HG03442 (cell line): ENCODE results near the gene ARHGAP15.

Source experiments
- ATAC-seq: cut with Tn5 transposase; IDR thresholded peaks from one replicate; pipeline ENCODE4 v1.9.1; 2021; ENCODE audit warnings: mild to moderate bottlenecking, moderate library complexity; ENCODE audit not compliant: unreplicated experiment

Gene ARHGAP15

DNA sequence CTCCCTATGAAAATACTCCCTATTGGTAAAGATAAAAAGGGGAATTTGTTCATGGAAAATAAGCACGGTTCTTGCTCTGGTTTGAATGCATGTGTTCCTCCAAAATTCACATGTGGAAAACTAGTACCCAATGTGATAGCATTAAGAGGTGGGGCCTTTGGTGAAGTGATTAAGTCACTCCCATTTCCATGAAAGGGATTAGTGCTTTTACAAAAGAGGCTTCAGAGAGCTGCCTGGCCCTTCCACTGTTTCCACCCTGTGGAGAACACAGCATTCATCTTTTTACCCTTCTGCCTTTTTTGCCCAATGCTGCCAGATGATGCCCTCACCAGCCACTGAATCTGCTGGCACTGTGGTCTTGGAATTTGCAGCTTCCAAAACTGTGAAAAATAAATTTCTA lies 666.8 kb downstream of the ARHGAP15 start:
- ATAC-seq: no peak

DNA sequence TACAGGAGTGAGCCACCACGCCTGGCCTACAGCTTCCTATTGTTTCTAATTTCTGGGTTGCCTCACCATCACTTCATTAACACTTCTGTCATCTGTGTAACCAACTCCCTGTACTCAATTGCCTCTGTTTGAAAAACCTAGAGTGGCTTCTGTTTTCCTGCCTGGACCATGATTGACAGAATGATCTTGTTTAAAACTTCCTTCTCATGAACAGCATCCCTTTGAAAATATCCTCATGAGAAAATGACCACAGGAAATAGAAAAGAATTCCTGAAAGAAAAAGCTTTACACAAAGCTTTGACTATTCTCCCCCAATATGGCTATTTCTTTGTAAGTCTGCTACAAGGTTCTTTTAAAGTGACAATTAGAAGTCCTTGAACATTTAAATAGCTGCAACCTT lies 672.3 kb downstream of the ARHGAP15 start:
- no peak for ATAC-seq

DNA sequence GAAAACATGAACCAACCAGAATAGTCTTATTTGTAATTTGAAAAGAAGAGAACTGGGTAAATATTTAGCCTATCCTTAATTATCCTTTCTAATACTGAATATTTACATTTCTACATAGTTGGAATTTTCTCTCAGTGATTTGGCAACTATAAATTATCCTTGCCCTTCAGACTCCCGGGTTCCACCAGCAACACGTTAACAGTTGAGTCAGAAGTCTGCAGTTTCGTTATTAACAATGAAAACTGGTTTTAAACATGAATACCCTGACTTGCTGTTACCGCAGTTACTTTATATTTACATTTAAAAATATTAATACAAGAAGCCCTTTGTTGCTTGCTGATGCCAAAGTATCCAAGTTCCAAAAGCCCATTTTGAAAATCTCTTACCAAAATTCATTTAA lies 673.0 kb downstream of the ARHGAP15 start:
- peak; percentile 37 for ATAC-seq

DNA sequence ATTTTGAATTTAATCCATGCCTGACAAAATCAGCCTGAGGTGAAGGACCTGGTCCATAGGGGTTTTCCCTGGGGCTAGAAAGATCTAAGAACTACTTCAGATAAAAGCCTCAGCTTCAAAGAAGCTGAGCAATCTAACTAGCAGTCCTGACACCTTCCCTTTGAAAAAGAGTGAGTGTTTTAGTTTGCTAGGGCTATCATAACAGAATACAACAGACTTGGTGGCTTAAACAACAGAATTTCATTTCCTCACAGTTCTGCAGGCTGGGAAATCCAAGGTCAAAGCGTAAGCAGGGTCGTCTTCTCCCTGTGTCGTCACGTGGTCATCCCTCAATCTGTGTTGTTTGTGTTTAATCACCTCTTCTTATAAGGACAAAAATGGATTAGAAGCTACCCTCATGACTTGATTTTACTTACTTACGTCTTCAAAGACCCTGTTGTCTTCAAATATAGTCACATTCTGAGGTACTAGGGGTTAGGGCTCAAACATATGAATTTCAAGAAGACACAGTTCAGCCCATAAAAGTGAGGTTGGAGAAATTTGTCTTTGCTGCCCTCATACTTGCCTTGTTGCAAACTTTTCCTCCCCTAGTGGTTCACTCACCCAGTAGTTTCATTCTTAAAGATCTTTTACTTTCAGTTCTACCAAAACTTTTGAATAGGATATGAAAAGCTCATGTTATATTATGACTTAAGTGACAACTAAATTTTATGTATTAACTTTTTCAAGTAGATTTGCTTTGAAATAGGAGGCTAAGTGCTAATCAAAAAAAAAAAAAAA lies 673.8 kb downstream of the ARHGAP15 start:
- peak; percentile 85 for ATAC-seq

- ATAC-seq: no peak
These were observed 674.7 kb downstream of the ARHGAP15 start for GRCh38 chr2:143803936-143804335.

DNA sequence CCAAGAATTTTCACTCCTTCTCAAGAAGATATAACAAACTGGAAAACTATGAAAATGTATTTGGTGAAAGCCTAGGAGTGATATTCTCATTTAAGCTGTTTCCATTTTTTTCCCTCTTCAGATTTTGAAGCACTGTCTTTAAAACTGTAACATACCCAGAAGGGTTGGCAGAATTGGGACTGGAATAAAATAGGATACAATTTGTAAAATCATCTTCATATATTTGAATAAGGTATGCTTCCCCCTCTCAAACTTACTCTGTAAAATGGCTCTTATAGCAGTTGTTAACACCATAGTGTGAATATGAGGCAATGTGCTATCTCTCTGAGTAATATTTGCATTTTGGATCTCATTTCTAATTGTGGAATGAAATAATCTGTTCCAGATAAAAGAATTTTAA lies 676.4 kb downstream of the ARHGAP15 start:
- ATAC-seq: no peak

- no peak for ATAC-seq
These were observed 678.0 kb downstream of the ARHGAP15 start for GRCh38 chr2:143807192-143807591.

DNA sequence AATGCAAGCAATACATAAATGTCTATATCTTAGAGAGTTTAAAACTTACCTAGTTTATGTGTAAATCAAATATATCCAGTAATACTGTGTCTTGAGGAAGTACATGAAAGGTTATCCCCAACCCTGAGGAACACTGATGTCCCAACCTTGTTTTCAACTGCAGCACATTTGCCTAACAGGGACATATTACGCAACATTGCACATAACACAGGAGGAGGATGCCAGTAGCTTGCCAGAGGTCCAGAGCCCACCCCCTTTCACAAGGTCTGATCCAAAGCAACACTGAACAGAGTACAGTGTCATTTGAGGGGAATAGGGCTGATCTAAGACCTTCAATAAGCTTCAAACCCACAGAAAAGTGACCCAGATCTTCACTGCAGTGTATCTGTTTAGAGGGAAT lies 678.5 kb downstream of the ARHGAP15 start:
- ATAC-seq: no peak

GRCh38 chr2:143808166-143808565 lies 678.9 kb downstream of the ARHGAP15 start:
- ATAC-seq: no peak

- ATAC-seq: no peak
These were observed 685.9 kb downstream of the ARHGAP15 start for GRCh38 chr2:143815082-143815481.

GRCh38 chr2:143816916-143817315 lies 687.7 kb downstream of the ARHGAP15 start:
- ATAC-seq: no peak
